Endothelial cell of umbilical vein (primary cell): ENCODE results near the gene ZMIZ1. TPM values are rescaled to one million over a fixed set of nuclear protein-coding genes. Genes with fewer than 3 reads are reported as not detected.

Experiments used
- BruUV-seq: library from RNA; stranded (reverse); fragments of 400-500 nt; replicated peaks from 2 replicates; lab custom pipeline; 2021; lab: Mats Ljungman, UMichigan
- CTCF ChIA-PET: fragments of 300-600, 350-600 bp; sonication (Branson Sonifier 250); formaldehyde crosslinking; loops from one replicate; lab custom pipeline; 2021; ENCODE audit warnings: antibody characterized with exemption, inconsistent platforms; lab: Charles Lee
- POLR2A ChIA-PET: fragments of 300-600, 350-600 bp; sonication (Branson Sonifier 250); formaldehyde crosslinking; loops from one replicate; lab custom pipeline; 2021; ENCODE audit warnings: antibody characterized with exemption, inconsistent platforms; lab: Charles Lee
- DNase-seq: peaks from one replicate; pipeline ENCODE4 v3.0.0-alpha.2; 2011; ENCODE audit warnings: low read depth, low spot score
- FAIRE-seq: peaks from 2 replicates; lab custom pipeline; 2011; peaks lifted over from hg19 to GRCh38; lab: Jason Lieb, UNC
- H2AFZ ChIP-seq: 2 replicates; pipeline ENCODE4 v1.6.0; 2012; ENCODE audit warnings: low read depth, low read length, control low read depth, inconsistent platforms
- H3K27ac ChIP-seq: 2 replicates; pipeline ENCODE4 v1.5.1; 2011; ENCODE audit warnings: low read depth, mild to moderate bottlenecking, control low read depth, low read length, moderate library complexity; ENCODE audit not compliant: insufficient read depth
- H3K27me3 ChIP-seq, 2 experiments: 2 replicates each; pipeline versions ENCODE4 v1.6.0 to v1.6.1; 2011; ENCODE audit warnings: low read length in 2 of 2, mixed read lengths in 1 of 2; ENCODE audit not compliant: control insufficient read depth in 2 of 2, insufficient read depth in 2 of 2
- H3K36me3 ChIP-seq, 2 experiments: 2 replicates in 1 of 2; 3 replicates in 1 of 2; pipeline ENCODE4 v1.5.1; 2011; ENCODE audit warnings: low read length in 2 of 2, mild to moderate bottlenecking in 1 of 2, moderate library complexity in 1 of 2; ENCODE audit not compliant: control insufficient read depth in 2 of 2, insufficient read depth in 2 of 2; ENCODE audit errors: extremely low read depth in 1 of 2
- H3K4me1 ChIP-seq: 3 replicates; pipeline ENCODE4 v1.5.1; 2011; ENCODE audit warnings: mild to moderate bottlenecking, low read length; ENCODE audit not compliant: control insufficient read depth, insufficient read depth; ENCODE audit errors: extremely low read depth
- H3K4me2 ChIP-seq: 2 replicates; pipeline ENCODE4 v1.6.1; 2011; ENCODE audit warnings: low read length, control low read depth, mixed read lengths; ENCODE audit not compliant: insufficient read depth
- H3K4me3 ChIP-seq, 3 experiments: fragments of 200-600 bp in 1 of 3; sonication (generic), shearing (Covaris generic) in 1 of 3; replicated peaks in 1 of 3; 2 replicates each; pipeline ENCODE4 v1.5.1; 2011 to 2016; ENCODE audit warnings: control low read depth in 3 of 3, low read length in 3 of 3, mild to moderate bottlenecking in 2 of 3, inconsistent platforms in 1 of 3, low read depth in 1 of 3, moderate library complexity in 1 of 3; ENCODE audit not compliant: insufficient read depth in 1 of 3
- H3K79me2 ChIP-seq: 2 replicates; pipeline ENCODE4 v1.6.0; 2012; ENCODE audit warnings: low read length, inconsistent platforms; ENCODE audit not compliant: control insufficient read depth, insufficient read depth
- H3K9ac ChIP-seq: replicated peaks from 2 replicates; pipeline ENCODE3; 2011; ENCODE audit warnings: low read length, control low read depth; ENCODE audit not compliant: insufficient read depth; ENCODE audit errors: extremely low read depth
- H3K9me1 ChIP-seq: replicated peaks from 3 replicates; pipeline ENCODE4 v1.6.0; 2011; ENCODE audit warnings: mild to moderate bottlenecking, low read length; ENCODE audit not compliant: control insufficient read depth, insufficient read depth; ENCODE audit errors: extremely low read depth
- H3K9me3 ChIP-seq: replicated peaks from 2 replicates; pipeline ENCODE4 v1.5.1; 2012; ENCODE audit warnings: low read length, inconsistent platforms; ENCODE audit not compliant: control insufficient read depth, insufficient read depth
- H4K20me1 ChIP-seq: replicated peaks from 2 replicates; pipeline ENCODE3; 2011; ENCODE audit warnings: mild to moderate bottlenecking, low read length; ENCODE audit not compliant: control insufficient read depth, insufficient read depth; ENCODE audit errors: extremely low read depth
- EZH2 ChIP-seq: IDR thresholded peaks from 2 replicates; pipeline ENCODE4 v1.6.1; 2012; ENCODE audit warnings: borderline replicate concordance, low read depth, mild to moderate bottlenecking, moderate library complexity, low read length, inconsistent platforms; ENCODE audit not compliant: severe bottlenecking
- FOS ChIP-seq: IDR thresholded peaks from 2 replicates; pipeline ENCODE4 v1.6.1; 2011; ENCODE audit warnings: mild to moderate bottlenecking, low read length, moderate library complexity, borderline replicate concordance; ENCODE audit not compliant: insufficient read depth
- GATA2 ChIP-seq: IDR thresholded peaks from 2 replicates; pipeline ENCODE4 v1.7.0; 2011; ENCODE audit warnings: low read depth, mild to moderate bottlenecking, moderate library complexity, mixed read lengths, low read length; ENCODE audit not compliant: insufficient read length, insufficient read depth
- JUN ChIP-seq: IDR thresholded peaks from 2 replicates; pipeline ENCODE4 v1.6.1; 2011; ENCODE audit warnings: borderline replicate concordance, low read depth; ENCODE audit not compliant: insufficient read length, insufficient read depth
- MYC ChIP-seq: IDR thresholded peaks from one replicate; pipeline ENCODE4 v1.6.1; 2011; ENCODE audit warnings: mild to moderate bottlenecking, low read depth, low read length
- POLR2A ChIP-seq: IDR thresholded peaks from 2 replicates; pipeline ENCODE4 v1.6.1; 2012; ENCODE audit warnings: low read depth, mild to moderate bottlenecking, control low read depth, low read length
- POLR2AphosphoS5 ChIP-seq: IDR thresholded peaks from 2 replicates; pipeline ENCODE4 v1.6.1; 2012; ENCODE audit warnings: low read depth, mild to moderate bottlenecking, control low read depth, low read length, moderate library complexity; ENCODE audit not compliant: insufficient read depth
- dilution Hi-C: fragments of 300-500 bp; cut with MboI; formaldehyde crosslinking; loops from one replicate; pipeline ENCODE4 v1.15.0; 2019; ENCODE audit warnings: low sequenced_read_pairs; ENCODE audit not compliant: extremely low pct_ligation_motif_present
- intact Hi-C: fragments of 100-400 bp; cut with micrococcal nuclease; formaldehyde crosslinking; loops from one replicate; pipeline ENCODE4 v1.10.0; 2022
- polyA plus RNA-seq, 4 experiments: library from polyadenylated mRNA; depleted of rRNA in 3 of 4; stranded (reverse) in 3 of 4; unstranded in 1 of 4; fragments of >200 nt; gene quantifications; 2 replicates each; pipeline versions ENCODE4 v1.2.1 to v1.2.3, GENCODE V29; 2011 to 2012; ENCODE audit warnings: missing spikeins in 1 of 4
- total RNA-seq: library from RNA; stranded (reverse); gene quantifications from 2 replicates; pipeline ENCODE4 v1.2.3, GENCODE V29; 2021
- TF ChIP-seq, protein P1 (sequence below): IDR thresholded peaks from 2 replicates; pipeline ENCODE4 v1.6.1; 2011; ENCODE audit not compliant: insufficient read depth, insufficient read length
- TF ChIP-seq, protein P2 (sequence below), 2 donors: IDR thresholded peaks; 1 replicate in 1 of 2; 2 replicates in 1 of 2; pipeline ENCODE4 v1.5.1; 2011; ENCODE audit warnings: low read length in 2 of 2, mild to moderate bottlenecking in 2 of 2, moderate library complexity in 2 of 2, control low read depth in 1 of 2, inconsistent platforms in 1 of 2, low read depth in 1 of 2; ENCODE audit not compliant: insufficient read depth in 1 of 2; ENCODE audit errors: extremely low read depth in 1 of 2

Gene ZMIZ1
- total and polyA plus RNA-seq, 2 donors (not counting 3 experiments of a cell fraction or from before 2014, with no cell fraction given): 12.5 to 46.7 TPM

DNA sequence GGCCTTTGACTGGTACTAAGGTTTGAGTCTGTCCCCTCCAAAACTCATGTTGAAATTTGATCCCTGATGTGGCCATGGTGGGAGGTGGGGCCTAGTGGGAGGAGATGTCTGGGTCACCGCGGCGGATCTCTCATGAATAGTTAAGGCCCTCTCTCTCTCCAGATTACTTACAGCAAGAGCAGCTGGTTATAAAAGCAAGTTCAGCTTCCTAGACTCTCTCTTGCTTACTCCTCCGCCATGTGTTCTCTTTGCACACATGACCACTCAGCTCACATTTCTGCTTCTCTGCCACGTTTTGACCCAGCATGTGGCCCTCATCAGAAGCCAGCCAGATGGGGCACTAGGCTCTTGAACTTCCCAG lies 29.9 kb upstream of the ZMIZ1 start:
- FAIRE-seq: no peak

More for the DNA sequence above, 29.9 kb upstream of the ZMIZ1 start:
- ChIA-PET CTCF (interaction anchor here (1.2 kb wide), 1 partner anchor 13 kb away, joined by 3 read pairs; no protein-coding TSS in a partner anchor), POLR2A (no interaction called here)
- Histone ChIP-seq H3K9ac (no peak overlapping the region), H3K79me2 (no peaks in the 10 kb centered on the region), H3K4me2 (no peak overlapping the region), H3K9me1 (no peaks in the 10 kb centered on the region), H3K27me3 (peaks cover 21 to 32% of the 10 kb centered on the region in 2 experiments), H2AFZ (no peak overlapping the region), H3K27ac (no peak overlapping the region), H3K4me3 (no peak overlapping the region), H3K9me3 (no peaks in the 10 kb centered on the region), H3K36me3 (no peaks in the 10 kb centered on the region), H3K4me1 (no peaks in the 10 kb centered on the region), H4K20me1 (no peaks in the 10 kb centered on the region)
- dilution Hi-C loops (no loop called here), intact Hi-C loops (no loop called here)
- no TSS peak for BruUV-seq
- TF ChIP-seq FOS (no peak), POLR2AphosphoS5 (no peak), POLR2A (no peak), MYC (no peak), GATA2 (no peak), EZH2 (no peak), JUN (no peak)
- TF ChIP-seq, protein P1, sequence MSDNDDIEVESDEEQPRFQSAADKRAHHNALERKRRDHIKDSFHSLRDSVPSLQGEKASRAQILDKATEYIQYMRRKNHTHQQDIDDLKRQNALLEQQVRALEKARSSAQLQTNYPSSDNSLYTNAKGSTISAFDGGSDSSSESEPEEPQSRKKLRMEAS: no peak
- TF ChIP-seq, protein P2, sequence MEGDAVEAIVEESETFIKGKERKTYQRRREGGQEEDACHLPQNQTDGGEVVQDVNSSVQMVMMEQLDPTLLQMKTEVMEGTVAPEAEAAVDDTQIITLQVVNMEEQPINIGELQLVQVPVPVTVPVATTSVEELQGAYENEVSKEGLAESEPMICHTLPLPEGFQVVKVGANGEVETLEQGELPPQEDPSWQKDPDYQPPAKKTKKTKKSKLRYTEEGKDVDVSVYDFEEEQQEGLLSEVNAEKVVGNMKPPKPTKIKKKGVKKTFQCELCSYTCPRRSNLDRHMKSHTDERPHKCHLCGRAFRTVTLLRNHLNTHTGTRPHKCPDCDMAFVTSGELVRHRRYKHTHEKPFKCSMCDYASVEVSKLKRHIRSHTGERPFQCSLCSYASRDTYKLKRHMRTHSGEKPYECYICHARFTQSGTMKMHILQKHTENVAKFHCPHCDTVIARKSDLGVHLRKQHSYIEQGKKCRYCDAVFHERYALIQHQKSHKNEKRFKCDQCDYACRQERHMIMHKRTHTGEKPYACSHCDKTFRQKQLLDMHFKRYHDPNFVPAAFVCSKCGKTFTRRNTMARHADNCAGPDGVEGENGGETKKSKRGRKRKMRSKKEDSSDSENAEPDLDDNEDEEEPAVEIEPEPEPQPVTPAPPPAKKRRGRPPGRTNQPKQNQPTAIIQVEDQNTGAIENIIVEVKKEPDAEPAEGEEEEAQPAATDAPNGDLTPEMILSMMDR (IDR thresholded peaks at IDR 0.05; ENCODE audit: extremely low read depth in 1 of 2, insufficient read depth in 1 of 2, low read depth in 1 of 2, low read length in 2 of 2): no peak
- DNase-seq: no peak
